ENCODE results near the gene RNASE4.

Gene RNASE4

GRCh38 chr14:20676072-20676471 lies 8.3 kb upstream of the RNASE4 start:
- DNase-seq: no peak

- no peak for DNase-seq
These were observed 4.5 kb upstream of the RNASE4 start for GRCh38 chr14:20679907-20680306.

- no peak for DNase-seq
These were observed 4.0 kb upstream of the RNASE4 start for GRCh38 chr14:20680363-20680762.

GRCh38 chr14:20680843-20681347 lies 3.5 kb upstream of the RNASE4 start:
- DNase-seq: no peak

- no peak for DNase-seq
These were observed 2.8 kb upstream of the RNASE4 start for GRCh38 chr14:20681348-20682126.

GRCh38 chr14:20682127-20682434 lies 2.3 kb upstream of the RNASE4 start:
- DNase-seq: no peak

- DNase-seq: peak; percentile 51
These were observed 1.8 kb upstream of the RNASE4 start for GRCh38 chr14:20682435-20683124.

GRCh38 chr14:20683125-20683890 lies 1.1 kb upstream of the RNASE4 start:
- DNase-seq: peak; percentile 35

GRCh38 chr14:20684662-20685456 lies 499 bp downstream of the RNASE4 start:
- DNase-seq: no peak

GRCh38 chr14:20686386-20687143 lies 2.2 kb downstream of the RNASE4 start:
- DNase-seq: no peak

- DNase-seq: no peak
These were observed 3.2 kb downstream of the RNASE4 start for GRCh38 chr14:20687362-20688166.

- no peak for DNase-seq
These were observed 3.9 kb downstream of the RNASE4 start, which contains the start of gene ANG for GRCh38 chr14:20688167-20688839. Gene ANG, plus strand, starts transcription at chr14:20688764. Its CDS starts 4,801 bp downstream, at chr14:20693565.

GRCh38 chr14:20690848-20691640 lies 6.7 kb downstream of the RNASE4 start:
- DNase-seq: peak; percentile 38

GRCh38 chr14:20692116-20692751 lies 7.9 kb downstream of the RNASE4 start:
- DNase-seq: no peak

GRCh38 chr14:20696764-20697163 lies 12.4 kb downstream of the RNASE4 start:
- DNase-seq: no peak

GRCh38 chr14:20697273-20698017 lies 13.1 kb downstream of the RNASE4 start:
- DNase-seq: peak; percentile 19

GRCh38 chr14:20698018-20698329 lies 13.6 kb downstream of the RNASE4 start:
- no peak for DNase-seq

- DNase-seq: no peak
These were observed 14.6 kb downstream of the RNASE4 start for GRCh38 chr14:20698934-20699333.
